Astrocyte (in vitro differentiated cells and primary cell): Measurements from ENCODE around the gene STAT1.

Source experiments
- EZH2 ChIP-seq: IDR thresholded peaks from 2 replicates; pipeline ENCODE4 v1.6.1; 2012; ENCODE audit warnings: mild to moderate bottlenecking, low read length, inconsistent platforms; ENCODE audit not compliant: insufficient read depth
- TF ChIP-seq, protein P1 (sequence below): IDR thresholded peaks from 2 replicates; pipeline ENCODE4 v1.5.1; 2011; ENCODE audit warnings: low read depth, mild to moderate bottlenecking, inconsistent platforms, low read length, moderate library complexity; ENCODE audit not compliant: insufficient read depth

DNA sequence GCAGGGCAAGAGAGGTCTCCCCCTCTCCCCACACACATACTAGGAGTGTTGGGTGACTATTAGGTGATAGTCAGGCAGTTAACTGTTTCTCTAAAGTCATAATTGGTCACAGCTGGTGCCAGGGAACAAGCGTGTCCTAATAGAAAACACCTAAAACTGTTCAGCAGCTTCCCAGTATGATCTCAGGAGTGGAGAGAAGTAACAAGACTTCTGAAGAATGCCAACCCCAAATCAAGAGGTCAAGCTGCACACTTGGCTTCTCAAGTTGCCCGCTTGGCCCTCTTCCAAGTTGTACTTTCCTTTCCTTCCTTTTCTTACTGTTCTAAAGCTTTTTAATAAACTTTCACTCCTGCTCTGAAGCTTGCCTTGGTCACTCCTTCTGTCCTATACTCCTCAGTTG lies 22.4 kb upstream of the STAT1 start:
- TF ChIP-seq, protein P1, sequence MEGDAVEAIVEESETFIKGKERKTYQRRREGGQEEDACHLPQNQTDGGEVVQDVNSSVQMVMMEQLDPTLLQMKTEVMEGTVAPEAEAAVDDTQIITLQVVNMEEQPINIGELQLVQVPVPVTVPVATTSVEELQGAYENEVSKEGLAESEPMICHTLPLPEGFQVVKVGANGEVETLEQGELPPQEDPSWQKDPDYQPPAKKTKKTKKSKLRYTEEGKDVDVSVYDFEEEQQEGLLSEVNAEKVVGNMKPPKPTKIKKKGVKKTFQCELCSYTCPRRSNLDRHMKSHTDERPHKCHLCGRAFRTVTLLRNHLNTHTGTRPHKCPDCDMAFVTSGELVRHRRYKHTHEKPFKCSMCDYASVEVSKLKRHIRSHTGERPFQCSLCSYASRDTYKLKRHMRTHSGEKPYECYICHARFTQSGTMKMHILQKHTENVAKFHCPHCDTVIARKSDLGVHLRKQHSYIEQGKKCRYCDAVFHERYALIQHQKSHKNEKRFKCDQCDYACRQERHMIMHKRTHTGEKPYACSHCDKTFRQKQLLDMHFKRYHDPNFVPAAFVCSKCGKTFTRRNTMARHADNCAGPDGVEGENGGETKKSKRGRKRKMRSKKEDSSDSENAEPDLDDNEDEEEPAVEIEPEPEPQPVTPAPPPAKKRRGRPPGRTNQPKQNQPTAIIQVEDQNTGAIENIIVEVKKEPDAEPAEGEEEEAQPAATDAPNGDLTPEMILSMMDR: no peak
- no peak for TF ChIP-seq EZH2
